ENCODE results near the gene GRIK4. TPM values are rescaled to one million over a fixed set of nuclear protein-coding genes. Genes with fewer than 3 reads are reported as not detected.

The GRIK4 gene
- polyA plus RNA-seq, 1 donor from 2014 or later, result 3.4 TPM

- Histone ChIP-seq H3K4me2 (ENCODE audit: low read length) (no peak overlapping the region), H3K36me3 (ENCODE audit: insufficient read depth, low read length) (no peaks in the 10 kb centered on the region), H3K4me3 (ENCODE audit: low read length) (no peak overlapping the region), H4K20me1 (ENCODE audit: insufficient read depth) (no peaks in the 10 kb centered on the region), H3K27ac (ENCODE audit: low read length) (no peak overlapping the region), H3K27me3 (ENCODE audit: insufficient read depth, low read depth, low read length) (no peaks in the 10 kb centered on the region), H3K9ac (ENCODE audit: low read length) (no peak overlapping the region), H3K9me3 (ENCODE audit: low read length) (no peaks in the 10 kb centered on the region), H2AFZ (ENCODE audit: low read depth, low read length) (no peak overlapping the region), H3F3A (ENCODE audit: insufficient read depth, low read length, poor library complexity, severe bottlenecking) (no peaks in the 10 kb centered on the region), H3K9me2 (ENCODE audit: insufficient read depth, low read length) (no peaks in the 10 kb centered on the region), H3K79me2 (replicated peaks; ENCODE audit: insufficient read depth, low read length) (no peaks in the 10 kb centered on the region)
- no peak for TF ChIP-seq MXI1 (conservative IDR thresholded peaks at IDR 0.05; ENCODE audit: poor library complexity, severe bottlenecking)
- TF ChIP-seq EP300 (conservative IDR thresholded peaks at IDR 0.05; ENCODE audit: poor library complexity, severe bottlenecking), result no peak
- no peak for TF ChIP-seq POLR2AphosphoS5 (IDR thresholded peaks at IDR 0.05)
- no peak for TF ChIP-seq EZH2 (IDR thresholded peaks at IDR 0.05; ENCODE audit: borderline replicate concordance, insufficient read depth, low read length, poor library complexity, severe bottlenecking)
- TF ChIP-seq, protein P1, sequence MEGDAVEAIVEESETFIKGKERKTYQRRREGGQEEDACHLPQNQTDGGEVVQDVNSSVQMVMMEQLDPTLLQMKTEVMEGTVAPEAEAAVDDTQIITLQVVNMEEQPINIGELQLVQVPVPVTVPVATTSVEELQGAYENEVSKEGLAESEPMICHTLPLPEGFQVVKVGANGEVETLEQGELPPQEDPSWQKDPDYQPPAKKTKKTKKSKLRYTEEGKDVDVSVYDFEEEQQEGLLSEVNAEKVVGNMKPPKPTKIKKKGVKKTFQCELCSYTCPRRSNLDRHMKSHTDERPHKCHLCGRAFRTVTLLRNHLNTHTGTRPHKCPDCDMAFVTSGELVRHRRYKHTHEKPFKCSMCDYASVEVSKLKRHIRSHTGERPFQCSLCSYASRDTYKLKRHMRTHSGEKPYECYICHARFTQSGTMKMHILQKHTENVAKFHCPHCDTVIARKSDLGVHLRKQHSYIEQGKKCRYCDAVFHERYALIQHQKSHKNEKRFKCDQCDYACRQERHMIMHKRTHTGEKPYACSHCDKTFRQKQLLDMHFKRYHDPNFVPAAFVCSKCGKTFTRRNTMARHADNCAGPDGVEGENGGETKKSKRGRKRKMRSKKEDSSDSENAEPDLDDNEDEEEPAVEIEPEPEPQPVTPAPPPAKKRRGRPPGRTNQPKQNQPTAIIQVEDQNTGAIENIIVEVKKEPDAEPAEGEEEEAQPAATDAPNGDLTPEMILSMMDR (IDR thresholded peaks at IDR 0.05; ENCODE audit: poor library complexity, severe bottlenecking), result no peak
- no peak for TF ChIP-seq SMC3 (conservative IDR thresholded peaks at IDR 0.05; ENCODE audit: poor library complexity)
- no peak for TF ChIP-seq TAF1 (IDR thresholded peaks at IDR 0.05; ENCODE audit: low read depth)
- no peak for TF ChIP-seq REST (IDR thresholded peaks at IDR 0.05; ENCODE audit: borderline replicate concordance)
- TF ChIP-seq RAD21 (conservative IDR thresholded peaks at IDR 0.05), result no peak
These were observed 144.0 kb downstream of the GRIK4 start for GRCh38 chr11:120655589-120655988.

GRCh38 chr11:120657306-120658070, 145.9 kb downstream of the GRIK4 start:
- H3K9me2 ChIP-seq (ENCODE audit: insufficient read depth, low read length), result no peaks in the 10 kb centered on the region
- H3K79me2 ChIP-seq (replicated peaks; ENCODE audit: insufficient read depth, low read length), result no peaks in the 10 kb centered on the region
- no peak overlapping the region for H3K4me2 ChIP-seq (ENCODE audit: low read length)
- no peak overlapping the region for H2AFZ ChIP-seq (ENCODE audit: low read depth, low read length)
- no peak overlapping the region for H3K9ac ChIP-seq (ENCODE audit: low read length)
- no peak overlapping the region for H3K4me3 ChIP-seq (ENCODE audit: low read length)
- H3K36me3 ChIP-seq (ENCODE audit: insufficient read depth, low read length), result no peaks in the 10 kb centered on the region
- H3F3A ChIP-seq (ENCODE audit: insufficient read depth, low read length, poor library complexity, severe bottlenecking), result no peaks in the 10 kb centered on the region
- H3K27ac ChIP-seq (ENCODE audit: low read length), result no peak overlapping the region
- H3K9me3 ChIP-seq (ENCODE audit: low read length), result no peaks in the 10 kb centered on the region
- TF ChIP-seq EZH2 (IDR thresholded peaks at IDR 0.05; ENCODE audit: borderline replicate concordance, insufficient read depth, low read length, poor library complexity, severe bottlenecking) (no peak), MXI1 (conservative IDR thresholded peaks at IDR 0.05; ENCODE audit: poor library complexity, severe bottlenecking) (no peak), REST (IDR thresholded peaks at IDR 0.05; ENCODE audit: borderline replicate concordance) (no peak), SMC3 (conservative IDR thresholded peaks at IDR 0.05; ENCODE audit: poor library complexity) (no peak), RAD21 (conservative IDR thresholded peaks at IDR 0.05) (no peak), EP300 (conservative IDR thresholded peaks at IDR 0.05; ENCODE audit: poor library complexity, severe bottlenecking) (no peak), POLR2AphosphoS5 (IDR thresholded peaks at IDR 0.05) (no peak), TAF1 (IDR thresholded peaks at IDR 0.05; ENCODE audit: low read depth) (no peak)
- TF ChIP-seq, protein P1 (IDR thresholded peaks at IDR 0.05; ENCODE audit: poor library complexity, severe bottlenecking), result no peak
- H4K20me1 ChIP-seq (ENCODE audit: insufficient read depth), result no peaks in the 10 kb centered on the region
- H3K27me3 ChIP-seq (ENCODE audit: insufficient read depth, low read depth, low read length), result no peaks in the 10 kb centered on the region

Data from neural cell (in vitro differentiated cells).